ENCODE data around the gene UQCRC1. TPM values are rescaled to one million over a fixed set of nuclear protein-coding genes. Genes with fewer than 3 reads are reported as not detected.

UQCRC1 gene
- total RNA-seq, 2 experiments from 2014 or later, result 167 to 170 TPM

GRCh38 chr3:48571938-48572337 is 37.5 kb downstream of the UQCRC1 start:
- Mint-ChIP-seq H3K9me3 (no peaks in the 10 kb centered on the region), H3K27me3 (no peaks in the 10 kb centered on the region), H3K27ac (no peak overlapping the region), H3K4me1 (no peaks in the 10 kb centered on the region), H3K36me3 (ENCODE audit: low read depth) (no peaks in the 10 kb centered on the region), H3K4me3 (no peak overlapping the region)
- ChIA-PET POLR2A (no interaction called here), CTCF (no interaction called here)
- no peak for DNase-seq

DNA sequence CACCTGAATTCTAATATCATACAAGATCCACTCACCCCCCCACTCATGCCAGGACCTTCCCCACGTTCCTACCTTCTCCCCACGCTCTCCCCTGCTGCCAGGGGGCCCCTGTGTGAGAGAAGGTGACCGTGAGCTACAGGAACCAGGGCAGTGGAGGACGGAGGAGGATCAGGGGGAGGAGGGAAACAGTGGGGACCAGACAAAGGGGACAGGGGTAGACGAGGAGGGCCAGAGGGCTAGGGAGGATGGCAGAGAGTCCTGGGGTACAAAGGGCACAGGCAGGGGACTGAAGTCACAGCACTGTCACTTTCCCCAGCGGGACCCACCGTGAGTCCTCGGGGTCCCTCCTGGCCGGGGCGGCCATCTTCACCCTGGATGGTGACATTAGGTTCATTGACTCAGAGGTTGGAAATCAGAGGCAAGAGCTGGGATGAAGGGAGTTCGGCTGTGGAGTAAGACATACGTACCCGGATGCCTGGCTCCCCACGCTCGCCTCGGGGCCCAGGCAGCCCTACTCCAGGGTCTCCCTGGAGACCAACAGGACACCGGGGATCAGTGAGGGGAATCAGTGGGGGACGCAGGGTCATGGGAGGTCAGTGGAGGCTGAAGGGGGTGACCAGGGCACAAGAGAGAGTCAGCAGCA is 39.5 kb downstream of the UQCRC1 start:
- Mint-ChIP-seq H3K4me3 (no peak overlapping the region), H3K36me3 (ENCODE audit: low read depth) (no peaks in the 10 kb centered on the region), H3K27ac (no peak overlapping the region), H3K4me1 (peaks cover 9% of the 10 kb centered on the region), H3K9me3 (no peaks in the 10 kb centered on the region), H3K27me3 (no peaks in the 10 kb centered on the region)
- ChIA-PET POLR2A (no interaction called here), CTCF (no interaction called here)
- no peak for DNase-seq

DNA sequence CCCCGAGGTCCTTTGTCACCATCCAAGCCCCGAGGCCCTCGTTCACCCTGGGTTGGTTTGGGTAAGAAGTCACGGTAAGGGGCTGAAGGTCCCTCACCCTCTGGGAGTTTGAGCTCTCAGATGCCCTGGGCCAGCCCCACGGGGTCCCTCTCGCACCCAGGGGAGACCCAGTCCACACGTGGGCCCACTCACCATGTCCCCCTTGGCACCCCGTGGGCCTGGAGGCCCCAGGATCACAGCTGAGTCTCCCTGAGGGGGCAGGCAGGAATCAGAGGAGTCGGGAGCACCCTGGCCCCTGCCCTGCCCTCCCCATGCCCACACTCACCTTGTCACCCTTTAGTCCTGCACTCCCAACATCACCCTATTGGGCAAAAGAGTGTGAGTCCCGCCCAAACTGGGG is 40.0 kb downstream of the UQCRC1 start:
- CTCF ChIA-PET, result interaction anchor here (1.1 kb wide), 1 partner anchor 16 kb away, joined by 5 read pairs; no protein-coding TSS in a partner anchor
- DNase-seq, result no peak
- Mint-ChIP-seq H3K27me3 (no peaks in the 10 kb centered on the region), H3K36me3 (ENCODE audit: low read depth) (no peaks in the 10 kb centered on the region), H3K27ac (no peak overlapping the region), H3K4me1 (peaks cover 9% of the 10 kb centered on the region), H3K4me3 (no peak overlapping the region), H3K9me3 (no peaks in the 10 kb centered on the region)
- POLR2A ChIA-PET, result no interaction called here

DNA sequence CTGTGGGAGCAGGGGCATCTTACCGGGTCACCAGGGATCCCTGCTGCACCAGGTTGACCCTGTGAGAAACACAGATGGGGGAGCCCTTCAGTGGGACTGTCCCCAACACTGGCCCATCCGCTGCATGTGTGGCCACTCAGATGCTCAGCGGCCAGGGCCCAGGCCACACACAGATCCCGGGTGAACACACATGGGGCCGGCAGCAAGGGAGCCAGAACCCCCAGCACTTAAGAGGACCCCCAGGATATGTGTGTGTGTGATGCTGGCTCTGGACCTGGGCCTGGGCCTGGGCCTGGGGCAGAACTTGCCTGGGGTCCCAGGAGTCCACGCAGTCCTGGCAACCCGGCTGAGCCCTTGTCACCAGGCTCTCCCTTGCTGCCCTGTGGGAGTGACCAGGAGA is 41.0 kb downstream of the UQCRC1 start:
- POLR2A ChIA-PET, result no interaction called here

GRCh38 chr3:48567500-48567899 is 41.9 kb downstream of the UQCRC1 start:
- no peak for DNase-seq
- peaks cover 22% of the 10 kb centered on the region for H3K4me1 Mint-ChIP-seq
- no peaks in the 10 kb centered on the region for H3K36me3 Mint-ChIP-seq (ENCODE audit: low read depth)
- H3K27ac Mint-ChIP-seq, result no peak overlapping the region
- H3K27me3 Mint-ChIP-seq, result no peaks in the 10 kb centered on the region
- H3K4me3 Mint-ChIP-seq, result no peak overlapping the region
- no peaks in the 10 kb centered on the region for H3K9me3 Mint-ChIP-seq
- ChIA-PET CTCF (no interaction called here), POLR2A (interaction anchor here (1.5 kb wide), 1 partner anchor 11 kb away, joined by 3 read pairs; the partner anchor contains the start of gene PFKFB4)

More for the DNA sequence above, 41.0 kb downstream of the UQCRC1 start:
- H3K9me3 Mint-ChIP-seq, result no peaks in the 10 kb centered on the region
- CTCF ChIA-PET, result interaction anchor here (1.1 kb wide), 1 partner anchor 15 kb away, joined by 5 read pairs; no protein-coding TSS in a partner anchor
- H3K36me3 Mint-ChIP-seq (ENCODE audit: low read depth), result no peaks in the 10 kb centered on the region
- DNase-seq, result no peak
- H3K4me3 Mint-ChIP-seq, result no peak overlapping the region
- H3K27me3 Mint-ChIP-seq, result no peaks in the 10 kb centered on the region
- H3K27ac Mint-ChIP-seq, result no peak overlapping the region
- peaks cover 16% of the 10 kb centered on the region for H3K4me1 Mint-ChIP-seq

- H3K27ac Mint-ChIP-seq, result no peak overlapping the region
- no peaks in the 10 kb centered on the region for H3K27me3 Mint-ChIP-seq
- no peak overlapping the region for H3K4me3 Mint-ChIP-seq
- CTCF ChIA-PET, result no interaction called here
- DNase-seq, result no peak
- H3K36me3 Mint-ChIP-seq (ENCODE audit: low read depth), result no peaks in the 10 kb centered on the region
- POLR2A ChIA-PET, result interaction anchor here (1.5 kb wide), 1 partner anchor 10 kb away, joined by 3 read pairs; the partner anchor contains the start of gene PFKFB4
- no peaks in the 10 kb centered on the region for H3K9me3 Mint-ChIP-seq
- H3K4me1 Mint-ChIP-seq, result peaks cover 22% of the 10 kb centered on the region
Observed at GRCh38 chr3:48567090-48567489, 42.4 kb downstream of the UQCRC1 start.

DNA sequence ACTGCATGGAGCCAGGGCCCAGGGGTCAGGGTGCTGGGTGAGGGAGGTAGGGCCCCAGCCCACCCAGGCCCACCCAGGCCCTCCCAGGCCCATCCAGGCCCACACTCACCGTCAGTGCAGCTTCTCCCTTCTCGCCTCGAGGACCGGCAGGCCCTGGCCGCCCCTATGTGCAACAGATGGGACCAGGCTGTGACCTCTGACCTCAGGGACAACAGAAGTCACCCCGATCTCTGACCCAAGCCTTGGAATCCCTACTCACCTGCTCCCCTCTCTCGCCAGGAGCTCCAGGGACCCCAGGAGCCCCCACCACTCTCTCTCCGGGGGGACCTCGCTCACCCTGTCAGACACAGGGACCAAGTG is 43.1 kb downstream of the UQCRC1 start:
- Mint-ChIP-seq H3K9me3 (no peaks in the 10 kb centered on the region), H3K4me1 (peaks cover 22% of the 10 kb centered on the region), H3K36me3 (ENCODE audit: low read depth) (no peaks in the 10 kb centered on the region), H3K27ac (no peak overlapping the region), H3K4me3 (no peak overlapping the region), H3K27me3 (no peaks in the 10 kb centered on the region)
- ChIA-PET POLR2A (interaction anchor here (1.5 kb wide), 1 partner anchor 9 kb away, joined by 3 read pairs; the partner anchor contains the start of gene PFKFB4), CTCF (interaction anchor here (1.0 kb wide), 1 partner anchor 10 kb away, joined by 3 read pairs; the partner anchor contains the start of gene PFKFB4)
- no peak for DNase-seq

DNA sequence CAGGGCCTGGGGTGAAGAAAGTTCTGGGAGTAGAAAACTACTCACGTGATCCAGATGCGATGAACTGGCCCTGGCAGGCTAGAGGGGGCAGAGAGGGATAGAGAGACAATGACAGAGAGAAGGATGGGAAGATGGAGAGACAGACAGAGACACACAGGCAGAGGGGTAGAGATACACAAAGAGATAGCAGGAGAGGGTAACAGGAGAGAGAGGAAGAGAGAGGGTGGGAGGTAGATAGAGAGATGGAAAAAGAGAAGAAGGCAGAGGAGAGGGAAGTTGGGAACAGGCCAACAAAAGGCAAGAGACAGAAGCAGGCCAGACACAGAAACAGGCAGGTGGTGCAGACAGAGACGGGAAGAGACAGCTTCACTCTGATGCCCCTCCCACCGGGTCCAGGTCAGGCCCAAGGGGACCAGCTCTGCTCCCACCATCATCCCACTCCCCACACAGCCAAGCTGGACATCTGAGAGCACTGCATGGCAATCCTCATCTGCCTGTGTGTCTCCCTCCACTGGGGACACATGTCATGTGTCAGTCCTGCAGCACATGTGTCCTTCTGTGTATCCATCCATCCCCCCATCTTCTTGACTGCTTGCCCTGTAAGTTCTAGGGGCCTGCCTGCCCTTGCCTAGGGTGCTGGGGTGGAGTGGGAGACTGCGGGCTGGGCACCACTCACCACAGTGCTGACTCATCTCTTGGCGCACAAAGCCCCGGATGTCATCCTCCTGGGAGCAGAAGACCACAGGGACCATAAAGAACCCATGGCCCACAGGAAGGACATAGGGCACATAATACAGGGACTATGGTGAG is 43.6 kb downstream of the UQCRC1 start:
- ChIA-PET POLR2A (interaction anchor here (1.5 kb wide), 1 partner anchor 9 kb away, joined by 3 read pairs; the partner anchor contains the start of gene PFKFB4), CTCF (interaction anchor here (0.7 to 1.0 kb wide), 2 partner anchors 9 to 130 kb away, joined by 3 read pairs; partner anchors contain the start of gene PFKFB4)

DNA sequence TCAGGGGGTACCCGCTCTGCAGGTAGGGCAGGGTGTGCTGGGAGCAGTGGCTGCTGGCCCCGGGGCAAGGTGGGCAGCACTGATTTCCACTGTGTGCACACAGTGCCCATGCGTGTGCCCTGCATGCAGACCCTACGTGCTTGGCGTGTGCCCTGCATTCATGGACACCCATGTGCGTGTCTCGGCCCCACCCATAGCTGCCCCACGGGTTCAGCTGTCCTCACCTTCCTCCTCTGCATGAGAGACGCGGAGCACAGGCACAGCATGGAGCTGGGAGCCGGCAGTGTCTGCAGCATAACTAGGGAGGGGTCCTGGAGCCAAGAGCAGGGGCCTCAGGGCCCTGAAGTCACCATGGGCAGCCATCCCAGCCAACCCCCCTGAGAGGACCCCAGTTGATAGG is 44.3 kb downstream of the UQCRC1 start:
- CTCF ChIA-PET, result interaction anchor here (0.7 to 1.0 kb wide), 2 partner anchors 8 to 129 kb away, joined by 3 read pairs; partner anchors contain the start of gene PFKFB4
- no peak overlapping the region for H3K4me3 Mint-ChIP-seq

More for the DNA sequence above, 43.6 kb downstream of the UQCRC1 start:
- DNase-seq, result peak; percentile 39
- Mint-ChIP-seq H3K27ac (peak overlapping the region; percentile 26), H3K4me3 (no peak overlapping the region), H3K27me3 (no peaks in the 10 kb centered on the region), H3K36me3 (ENCODE audit: low read depth) (no peaks in the 10 kb centered on the region), H3K4me1 (peaks cover 26% of the 10 kb centered on the region), H3K9me3 (no peaks in the 10 kb centered on the region)

DNA sequence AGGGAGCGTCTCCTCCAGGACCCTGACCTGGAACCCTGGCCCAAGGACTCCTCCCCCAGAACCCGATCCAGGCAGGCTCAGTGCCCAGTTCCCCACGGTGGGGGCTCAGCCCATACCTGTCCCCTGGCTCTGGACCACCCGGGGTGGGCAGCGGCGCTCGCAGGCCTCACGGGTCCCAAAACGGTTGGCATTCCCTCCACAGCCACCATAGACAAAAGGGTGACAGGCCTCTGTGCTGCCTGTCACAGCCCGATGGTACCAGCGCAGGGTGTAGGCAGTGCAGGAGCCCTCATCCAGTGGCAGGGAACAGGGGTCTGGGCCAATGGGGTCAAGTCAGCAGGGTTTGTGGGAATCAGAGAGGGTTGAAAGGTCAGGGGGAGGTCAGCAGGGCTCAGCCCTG is 44.8 kb downstream of the UQCRC1 start:
- no peak for DNase-seq
- Mint-ChIP-seq H3K4me1 (peaks cover 32% of the 10 kb centered on the region), H3K27ac (no peak overlapping the region), H3K4me3 (no peak overlapping the region), H3K9me3 (no peaks in the 10 kb centered on the region), H3K27me3 (no peaks in the 10 kb centered on the region), H3K36me3 (ENCODE audit: low read depth) (no peaks in the 10 kb centered on the region)
- ChIA-PET CTCF (interaction anchor here (1.4 kb wide), 1 partner anchor 17 kb away, joined by 5 read pairs; no protein-coding TSS in a partner anchor), POLR2A (no interaction called here)

More for the DNA sequence above, 44.3 kb downstream of the UQCRC1 start:
- Mint-ChIP-seq H3K36me3 (ENCODE audit: low read depth) (no peaks in the 10 kb centered on the region), H3K27ac (no peak overlapping the region), H3K9me3 (no peaks in the 10 kb centered on the region), H3K27me3 (no peaks in the 10 kb centered on the region), H3K4me1 (peaks cover 29% of the 10 kb centered on the region)
- POLR2A ChIA-PET, result no interaction called here
- no peak for DNase-seq

DNA sequence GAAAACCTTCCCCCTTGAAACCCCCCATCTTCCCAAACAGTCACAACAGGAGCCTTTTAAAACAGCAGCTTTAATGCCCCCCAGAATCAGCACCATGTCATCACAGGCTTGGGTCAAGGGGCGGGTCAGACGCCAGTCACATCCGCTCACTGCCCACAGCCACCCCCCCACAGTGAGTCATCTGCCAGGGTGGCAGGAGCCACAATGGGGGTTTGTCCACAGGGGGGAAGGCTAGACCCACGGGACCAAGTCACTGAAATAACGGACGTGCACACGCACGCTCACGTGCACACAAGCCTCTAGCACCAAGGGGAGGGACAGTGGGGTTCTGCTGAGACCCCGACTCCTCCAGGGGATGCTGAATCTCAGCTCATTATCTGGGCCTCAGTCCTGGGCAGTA is 45.4 kb downstream of the UQCRC1 start:
- no peak overlapping the region for H3K4me3 Mint-ChIP-seq
- ChIA-PET CTCF (interaction anchor here (0.6 to 1.9 kb wide), 3 partner anchors 16 to 164 kb away, joined by 3 to 6 read pairs (median 5); no protein-coding TSS in a partner anchor), POLR2A (interaction anchor here (0.7 to 1.3 kb wide), 2 partner anchors 16 to 38 kb away, joined by 3 read pairs; no protein-coding TSS in a partner anchor)
- DNase-seq, result peak; percentile 49
- peaks cover 36% of the 10 kb centered on the region for H3K4me1 Mint-ChIP-seq
- H3K9me3 Mint-ChIP-seq, result no peaks in the 10 kb centered on the region
- H3K27me3 Mint-ChIP-seq, result no peaks in the 10 kb centered on the region
- H3K27ac Mint-ChIP-seq, result no peak overlapping the region
- H3K36me3 Mint-ChIP-seq (ENCODE audit: low read depth), result no peaks in the 10 kb centered on the region

- H3K27ac Mint-ChIP-seq, result no peak within 1 kb of the TSS
- no peaks in the 10 kb centered on the region for H3K36me3 Mint-ChIP-seq (ENCODE audit: low read depth)
- CTCF ChIA-PET, result interaction anchor here (1.4 to 1.9 kb wide), 2 partner anchors 15 to 163 kb away, joined by 5 to 6 read pairs; no protein-coding TSS in a partner anchor
- no peak for DNase-seq
- H3K4me3 Mint-ChIP-seq, result no peak within 1 kb of the TSS
- peaks cover 42% of the 10 kb centered on the region for H3K4me1 Mint-ChIP-seq
- POLR2A ChIA-PET, result interaction anchor here (1.3 kb wide), 1 partner anchor 16 kb away, joined by 3 read pairs; no protein-coding TSS in a partner anchor
- H3K27me3 Mint-ChIP-seq, result no peaks in the 10 kb centered on the region
- no peaks in the 10 kb centered on the region for H3K9me3 Mint-ChIP-seq
Observed at GRCh38 chr3:48563382-48563918, 46.0 kb downstream of the UQCRC1 start, which contains the start of gene UCN2. Gene UCN2 (minus strand): TSS chr3:48563781. CDS start chr3:48563124, 657 bp downstream.
